Measurements from ENCODE around the gene EMC1.

DNA sequence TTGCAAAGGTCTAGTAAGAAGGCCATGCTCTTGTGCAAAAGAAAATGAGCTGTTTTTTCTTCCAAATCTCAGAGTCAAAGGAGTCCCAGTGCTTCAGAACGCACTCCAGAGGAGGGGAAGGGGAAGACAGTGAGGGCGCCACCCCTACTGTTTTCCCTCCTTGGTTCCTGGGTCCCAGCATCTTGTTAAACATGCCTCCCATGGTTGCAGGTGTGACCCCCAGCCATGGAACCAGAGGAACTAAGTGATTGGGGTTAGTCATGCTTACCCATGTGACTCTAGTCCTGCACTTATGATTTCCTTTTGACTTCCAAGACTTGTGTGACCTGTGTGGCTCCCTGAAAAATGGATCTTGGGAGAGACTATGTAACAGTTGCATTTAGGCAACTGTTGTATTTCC lies 43.3 kb upstream of the EMC1 start:
- TF ChIP-seq, protein P1, sequence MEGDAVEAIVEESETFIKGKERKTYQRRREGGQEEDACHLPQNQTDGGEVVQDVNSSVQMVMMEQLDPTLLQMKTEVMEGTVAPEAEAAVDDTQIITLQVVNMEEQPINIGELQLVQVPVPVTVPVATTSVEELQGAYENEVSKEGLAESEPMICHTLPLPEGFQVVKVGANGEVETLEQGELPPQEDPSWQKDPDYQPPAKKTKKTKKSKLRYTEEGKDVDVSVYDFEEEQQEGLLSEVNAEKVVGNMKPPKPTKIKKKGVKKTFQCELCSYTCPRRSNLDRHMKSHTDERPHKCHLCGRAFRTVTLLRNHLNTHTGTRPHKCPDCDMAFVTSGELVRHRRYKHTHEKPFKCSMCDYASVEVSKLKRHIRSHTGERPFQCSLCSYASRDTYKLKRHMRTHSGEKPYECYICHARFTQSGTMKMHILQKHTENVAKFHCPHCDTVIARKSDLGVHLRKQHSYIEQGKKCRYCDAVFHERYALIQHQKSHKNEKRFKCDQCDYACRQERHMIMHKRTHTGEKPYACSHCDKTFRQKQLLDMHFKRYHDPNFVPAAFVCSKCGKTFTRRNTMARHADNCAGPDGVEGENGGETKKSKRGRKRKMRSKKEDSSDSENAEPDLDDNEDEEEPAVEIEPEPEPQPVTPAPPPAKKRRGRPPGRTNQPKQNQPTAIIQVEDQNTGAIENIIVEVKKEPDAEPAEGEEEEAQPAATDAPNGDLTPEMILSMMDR (conservative IDR thresholded peaks at IDR 0.05; ENCODE audit: low read length): no peak
- no peak for TF ChIP-seq EZH2phosphoT487 (IDR thresholded peaks at IDR 0.05; ENCODE audit: borderline replicate concordance, low read depth, low read length)

Data from OCI-LY7 (cell line).